Activated CD8-positive, alpha-beta memory T cell treated with anti-CD3 and anti-CD28 coated beads, Interleukin-2, amount 50 U/mL, for 1 hour (primary cell): ENCODE results near the gene PPP1R9A.

ENCODE experiments used
- DNase-seq: peaks from one replicate; pipeline ENCODE4 v3.0.0-alpha.2; 2020; ENCODE audit errors: extremely low read depth

PPP1R9A gene

GRCh38 chr7:95318501-95319100, 411.2 kb downstream of the PPP1R9A start:
- DNase-seq = no peak

DNA sequence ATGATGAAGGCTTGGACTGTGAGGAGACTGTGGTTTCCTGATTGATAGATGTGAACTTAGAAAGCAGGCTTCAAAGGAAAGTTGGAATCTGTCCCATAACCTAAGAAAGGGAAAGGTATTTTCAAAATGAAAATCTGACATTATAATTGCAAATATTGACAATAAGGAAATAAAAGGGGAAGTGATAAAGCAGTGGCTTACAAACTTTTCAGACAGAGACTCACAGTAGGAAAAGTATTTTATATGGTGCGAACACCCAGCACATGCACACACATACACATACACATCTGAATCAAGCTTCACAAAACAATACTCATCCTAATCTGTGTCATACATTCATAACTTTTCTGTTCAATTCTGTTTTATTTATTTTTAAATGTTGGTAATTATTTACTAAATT, 412.2 kb downstream of the PPP1R9A start:
- DNase-seq = no peak

DNA sequence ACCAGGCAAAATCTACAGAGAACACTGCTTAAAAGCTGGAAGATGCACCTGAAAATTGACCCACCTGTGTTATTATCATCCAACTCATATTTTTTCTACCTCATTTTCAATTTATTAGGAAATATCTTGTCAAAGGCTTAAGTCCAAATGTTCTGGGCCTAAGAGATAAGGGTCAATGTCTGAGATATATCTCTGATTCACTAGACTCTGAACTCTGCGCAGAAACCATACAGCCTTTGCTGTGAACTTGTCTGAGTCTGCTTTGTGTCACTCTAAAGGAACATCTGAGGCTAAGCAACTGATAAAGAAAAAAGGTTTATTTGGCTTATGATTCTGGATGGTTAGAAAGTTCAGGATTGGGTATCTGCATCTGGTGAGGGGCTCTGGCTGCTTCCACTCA, 413.3 kb downstream of the PPP1R9A start:
- DNase-seq = no peak

GRCh38 chr7:95321720-95322119, 414.3 kb downstream of the PPP1R9A start:
- no peak for DNase-seq

DNA sequence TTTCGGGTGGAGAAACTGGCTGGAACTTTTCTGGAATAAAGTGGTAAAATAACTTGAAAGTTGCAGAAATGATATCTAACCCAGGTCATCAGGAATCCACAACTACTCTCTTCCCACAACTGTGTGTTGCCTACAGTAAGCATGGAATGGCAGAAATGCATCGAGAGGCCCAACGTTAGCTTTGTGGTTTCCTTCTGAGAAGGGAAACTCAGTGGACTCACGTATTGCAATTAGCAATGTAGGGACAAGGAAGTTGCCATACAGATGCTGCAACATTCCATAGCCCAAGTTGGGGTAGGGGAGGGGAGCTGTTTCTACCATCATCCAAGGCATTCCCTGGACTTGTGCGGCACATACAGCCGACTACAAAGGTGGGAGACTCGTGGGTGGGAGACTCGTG, 415.0 kb downstream of the PPP1R9A start:
- no peak for DNase-seq

- DNase-seq = no peak
Measured at GRCh38 chr7:95322854-95323253, 415.5 kb downstream of the PPP1R9A start.

- no peak for DNase-seq
Measured at GRCh38 chr7:95323410-95324129, 416.2 kb downstream of the PPP1R9A start.

DNA sequence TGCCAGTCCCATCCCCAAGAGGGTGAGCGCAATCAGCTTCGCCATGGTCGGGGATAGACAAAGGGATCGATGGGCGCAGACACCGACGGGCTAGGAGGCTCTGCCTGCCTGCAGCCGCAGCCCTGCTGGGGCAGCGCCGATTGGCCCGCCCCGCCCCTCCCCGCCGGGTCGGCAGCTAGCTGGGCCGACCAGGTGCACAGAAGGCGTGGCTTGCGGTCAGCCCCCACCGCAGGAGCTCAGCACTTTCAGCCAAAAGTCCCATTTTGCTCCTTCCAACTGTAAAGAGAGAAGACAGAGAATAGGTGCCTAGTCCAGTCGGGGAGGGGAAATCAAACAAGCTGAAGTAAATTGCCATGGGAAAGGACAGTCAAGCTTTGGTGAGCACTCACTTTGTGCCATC, 417.0 kb downstream of the PPP1R9A start, which contains the start of gene PON1:
PON1 (minus strand) TSS at position 102 of the 400 bp plus-strand sequence; CDS start at position 45, 57 bp downstream.
- no peak for DNase-seq

- no peak for DNase-seq
Measured at GRCh38 chr7:95327356-95327755, 420.0 kb downstream of the PPP1R9A start.

DNA sequence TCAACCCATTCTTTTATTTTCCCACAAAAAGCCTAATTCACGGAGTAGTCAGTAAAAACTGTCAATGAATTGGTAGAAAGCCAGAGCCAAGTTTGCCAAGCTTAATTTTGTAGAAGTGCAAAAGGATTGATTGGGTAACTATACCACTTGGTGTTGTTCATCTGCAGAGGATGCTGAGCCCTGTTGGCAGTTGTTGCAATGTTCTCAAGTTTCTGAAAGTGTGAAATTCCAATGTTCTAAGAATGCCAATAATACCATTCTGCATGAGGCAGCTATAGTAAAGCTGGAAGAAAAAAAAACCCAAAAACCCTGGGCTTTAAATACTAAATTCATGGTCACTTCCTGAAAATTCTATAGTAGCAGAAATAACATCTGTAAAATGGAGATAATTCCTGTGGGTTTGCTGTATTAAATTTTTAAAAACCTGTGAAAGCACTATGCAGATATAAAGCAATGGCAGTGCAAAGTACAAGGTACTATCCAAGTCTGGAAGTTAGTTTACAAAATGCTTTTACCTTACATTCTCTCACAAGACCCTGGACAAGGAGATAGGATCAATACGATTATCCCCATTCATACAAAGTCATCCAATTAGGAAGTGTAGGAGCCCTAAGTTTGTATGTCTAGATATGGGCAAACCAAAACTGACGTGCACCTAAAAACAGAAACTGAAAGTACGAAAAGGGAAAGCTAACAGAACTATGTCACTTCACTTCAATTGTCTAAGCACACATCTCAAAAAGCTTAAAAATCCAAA, 423.0 kb downstream of the PPP1R9A start:
- DNase-seq = no peak

- no peak for DNase-seq
Measured at GRCh38 chr7:95330961-95331337, 423.6 kb downstream of the PPP1R9A start.

GRCh38 chr7:95334447-95334846, 427.1 kb downstream of the PPP1R9A start:
- no peak for DNase-seq

DNA sequence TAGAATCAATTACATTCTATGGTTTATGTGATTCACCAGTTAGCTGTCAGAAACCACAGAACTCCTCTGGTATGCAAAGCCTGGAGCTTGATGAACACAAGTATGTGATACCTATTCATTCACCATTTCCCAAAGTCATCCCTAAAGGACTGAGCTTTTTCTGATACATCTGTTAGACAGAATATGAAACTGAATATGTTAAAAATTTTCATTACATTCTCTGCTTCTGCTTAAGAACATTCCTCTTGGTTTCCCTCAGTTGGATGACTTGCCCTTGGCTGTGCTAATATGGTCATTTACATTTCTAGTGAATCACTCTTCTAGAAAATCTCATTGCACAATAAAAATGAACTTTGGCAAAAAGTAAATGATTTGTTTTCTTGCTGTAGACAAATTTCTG, 427.7 kb downstream of the PPP1R9A start:
- no peak for DNase-seq

GRCh38 chr7:95338832-95339231, 431.4 kb downstream of the PPP1R9A start:
- DNase-seq = no peak

DNA sequence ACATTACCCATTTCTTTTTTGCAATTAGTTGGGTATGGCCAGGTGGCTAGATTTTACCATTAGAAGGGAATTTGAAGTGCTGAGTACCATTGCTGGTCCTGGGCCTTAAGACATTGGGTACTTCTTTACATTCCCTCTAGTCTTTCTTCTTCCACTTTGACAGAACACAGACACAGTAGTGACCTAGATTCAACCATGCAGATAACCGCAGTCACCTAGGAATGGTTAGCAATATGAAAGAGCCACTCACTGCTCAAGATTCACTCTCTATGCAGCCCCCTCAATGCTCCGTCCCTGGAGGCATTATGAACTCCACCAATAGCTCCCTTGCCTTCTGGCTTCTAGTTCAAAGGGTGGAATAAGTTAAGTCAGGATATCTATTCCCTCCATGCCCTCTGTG, 433.1 kb downstream of the PPP1R9A start:
- DNase-seq = no peak

GRCh38 chr7:95342029-95342428, 434.6 kb downstream of the PPP1R9A start:
- no peak for DNase-seq

- no peak for DNase-seq
Measured at GRCh38 chr7:95342642-95343307, 435.4 kb downstream of the PPP1R9A start.
